Endometrial microvascular endothelial cells (primary cell): ENCODE results near the gene NOL4L. TPM values are rescaled to one million over a fixed set of nuclear protein-coding genes. Genes with fewer than 3 reads are reported as not detected.

Source experiments
- in situ Hi-C: cut with HindIII; loops from 2 replicates; pipeline ENCODE4 v1.10.0; 2017; ENCODE audit warnings: low sequenced_read_pairs, low pct_unique_long_range_greater_than_20kb; ENCODE audit errors: inconsistent ontology term
- total RNA-seq: library from RNA; depleted of rRNA; stranded (reverse); fragments of >200 nt; gene quantifications from one replicate; pipeline ENCODE4 v1.2.3, GENCODE V29; 2015; ENCODE audit errors: inconsistent ontology term

Gene NOL4L
- total RNA-seq, 1 donor from 2014 or later: 25.6 TPM

- in situ Hi-C loops: no loop called here
These were observed 136.7 kb downstream of the NOL4L start for GRCh38 chr20:32448306-32449056.

- in situ Hi-C loops: no loop called here
These were observed 137.8 kb downstream of the NOL4L start for GRCh38 chr20:32447136-32448027.

GRCh38 chr20:32446301-32447100 is 138.6 kb downstream of the NOL4L start:
- in situ Hi-C loops: no loop called here

- in situ Hi-C loops: no loop called here
These were observed 139.4 kb downstream of the NOL4L start for GRCh38 chr20:32445539-32446273.

- in situ Hi-C loops: no loop called here
These were observed 140.5 kb downstream of the NOL4L start for GRCh38 chr20:32444474-32445220.

GRCh38 chr20:32443386-32443974 is 141.7 kb downstream of the NOL4L start:
- in situ Hi-C loops: no loop called here

GRCh38 chr20:32442630-32443373 is 142.3 kb downstream of the NOL4L start:
- in situ Hi-C loops: no loop called here

GRCh38 chr20:32441638-32442037 is 143.5 kb downstream of the NOL4L start:
- in situ Hi-C loops: no loop called here

- in situ Hi-C loops: no loop called here
These were observed 144.4 kb downstream of the NOL4L start for GRCh38 chr20:32440758-32441078.

GRCh38 chr20:32440069-32440757 is 144.9 kb downstream of the NOL4L start:
- in situ Hi-C loops: no loop called here

- in situ Hi-C loops: no loop called here
These were observed 145.9 kb downstream of the NOL4L start for GRCh38 chr20:32439132-32439829.

- in situ Hi-C loops: no loop called here
These were observed 146.7 kb downstream of the NOL4L start for GRCh38 chr20:32438331-32438858.

- in situ Hi-C loops: no loop called here
These were observed 147.6 kb downstream of the NOL4L start for GRCh38 chr20:32437391-32438074.

- in situ Hi-C loops: no loop called here
These were observed 148.2 kb downstream of the NOL4L start for GRCh38 chr20:32436968-32437367.

- in situ Hi-C loops: no loop called here
These were observed 148.8 kb downstream of the NOL4L start for GRCh38 chr20:32436142-32436861.
